Effector memory CD8-positive, alpha-beta T cell (primary cell): ENCODE measurements around the gene PPP1R2.
"Not testable (repeated sequence)": the region's sequence is repeated elsewhere in the genome, so short reads cannot be mapped to it uniquely, and the experiment has no call there.

Experiments
- ATAC-seq: fragments of 150-1000 bp; cut with Tn5 transposase; replicated peaks from 2 replicates; pipeline ENCODE4 v1.10.0; 2021; ENCODE audit warnings: mild to moderate bottlenecking, moderate library complexity
- DNase-seq, 3 experiments: peaks; one replicate each; pipeline ENCODE4 v3.0.0; 2021
- H3K27ac Mint-ChIP-seq, 2 donors: one replicate each; pipeline ENCODE4 v1.8.0; 2022; ENCODE audit warnings: mild to moderate bottlenecking in 2 of 2, mixed read lengths in 2 of 2, moderate library complexity in 2 of 2
- H3K27me3 Mint-ChIP-seq, 2 donors: one replicate each; pipeline ENCODE4 v1.8.0; 2022; ENCODE audit warnings: mixed read lengths in 2 of 2
- H3K36me3 Mint-ChIP-seq: one replicate; pipeline ENCODE4 v1.8.0; 2022; ENCODE audit warnings: mild to moderate bottlenecking, moderate library complexity, mixed read lengths; ENCODE audit not compliant: insufficient read depth
- H3K4me1 Mint-ChIP-seq, 2 donors: one replicate each; pipeline ENCODE4 v1.8.0; 2022; ENCODE audit warnings: low read depth in 2 of 2, mixed read lengths in 2 of 2
- H3K4me3 Mint-ChIP-seq, 2 donors: one replicate each; pipeline ENCODE4 v1.8.0; 2022; ENCODE audit warnings: mild to moderate bottlenecking in 2 of 2, mixed read lengths in 2 of 2, moderate library complexity in 2 of 2
- H3K9me3 Mint-ChIP-seq, 2 donors: one replicate each; pipeline ENCODE4 v1.8.0; 2022; ENCODE audit warnings: mixed read lengths in 2 of 2
- total RNA-seq, 9 experiments: gene quantifications; one replicate each; lab custom pipeline; 2026; lab: John Stamatoyannopoulos, UW

Gene PPP1R2
- total RNA-seq, result 97.0 to 206 (median 140) reads per million in 9 experiments

DNA sequence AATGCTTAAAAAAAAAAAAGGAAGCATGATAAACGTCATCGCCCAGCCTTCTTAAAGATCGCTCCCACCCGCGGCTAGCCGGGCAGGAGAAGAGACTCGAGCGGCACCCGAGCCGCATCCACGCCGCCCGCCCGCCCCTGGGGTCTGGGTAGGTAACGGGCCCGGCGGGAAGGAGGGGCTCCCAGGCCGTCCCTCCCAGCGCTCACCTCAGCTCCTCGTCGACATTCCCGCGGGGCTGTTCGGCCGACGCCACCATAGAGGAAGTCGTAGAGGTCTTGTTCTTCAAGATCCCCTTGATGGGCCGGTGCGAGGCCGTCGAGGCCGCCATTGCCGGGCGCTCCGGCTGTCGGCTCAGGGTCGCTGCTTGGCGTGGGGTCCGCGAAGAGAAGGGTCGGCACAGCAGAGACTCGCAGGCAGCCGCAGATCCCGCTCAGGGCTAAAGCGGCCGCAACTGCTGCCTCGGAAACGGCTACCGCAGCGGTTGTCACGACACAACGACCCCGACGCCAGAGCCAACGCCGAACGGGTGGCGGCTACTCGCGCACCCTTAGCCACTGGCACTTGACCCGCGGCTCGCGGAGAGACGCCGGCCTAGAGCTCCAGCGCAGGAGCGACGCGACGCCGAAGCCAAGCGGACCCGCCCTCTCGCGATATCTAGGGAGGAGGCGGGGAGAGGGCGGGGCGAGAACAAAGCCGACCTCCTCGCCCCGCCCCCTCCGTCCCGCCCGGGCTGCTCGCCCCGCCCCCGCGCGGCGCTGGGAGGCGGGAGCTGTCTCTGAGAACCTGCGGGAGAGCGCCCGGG lies at the start of gene PPP1R2:
Gene PPP1R2, minus strand, starts transcription at position 628 of the 802 bp plus-strand sequence. Its CDS starts 300 bp downstream, at position 328.
- peak; percentile 84 for ATAC-seq
- peak within 1 kb of the TSS; percentile 94 to 97 for H3K27ac Mint-ChIP-seq
- no peaks in the 10 kb centered on the region for H3K9me3 Mint-ChIP-seq
- H3K36me3 Mint-ChIP-seq, result peaks cover 37% of the 10 kb centered on the region
- H3K27me3 Mint-ChIP-seq, result no peaks in the 10 kb centered on the region
- H3K4me3 Mint-ChIP-seq, result peak within 1 kb of the TSS; percentile 92 to 93
- peaks cover 64 to 78% of the 10 kb centered on the region in 2 donors for H3K4me1 Mint-ChIP-seq
- peak; percentile 88 for DNase-seq

DNA sequence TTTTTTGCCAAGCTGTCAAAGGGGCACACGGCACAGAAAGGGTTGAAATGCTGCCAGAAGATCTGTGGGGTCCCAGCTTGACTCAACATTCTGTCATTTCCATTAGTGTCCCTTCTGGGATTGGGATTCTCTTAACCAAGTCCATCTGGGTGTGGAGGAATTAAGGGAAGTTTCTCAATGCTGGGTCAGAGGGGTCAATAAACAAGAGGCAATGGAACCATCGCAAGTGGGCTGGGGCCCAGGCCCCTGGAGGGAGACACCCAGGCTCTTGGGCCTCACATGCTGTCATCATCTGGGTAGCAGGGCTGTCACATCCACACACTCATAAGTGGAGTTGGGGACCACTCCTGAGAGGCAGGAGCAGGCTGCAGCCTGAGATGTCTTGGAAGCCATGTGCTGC lies 48.7 kb upstream of the PPP1R2 start:
- no peaks in the 10 kb centered on the region for H3K9me3 Mint-ChIP-seq
- H3K36me3 Mint-ChIP-seq, result no peaks in the 10 kb centered on the region
- H3K27ac Mint-ChIP-seq, result no peak overlapping the region
- DNase-seq, result no peak
- H3K4me1 Mint-ChIP-seq, result no peaks in the 10 kb centered on the region
- no peak for ATAC-seq
- no peaks in the 10 kb centered on the region for H3K27me3 Mint-ChIP-seq
- no peak overlapping the region for H3K4me3 Mint-ChIP-seq

- Mint-ChIP-seq H3K27ac (no peak overlapping the region), H3K27me3 (no peaks in the 10 kb centered on the region), H3K9me3 (no peaks in the 10 kb centered on the region), H3K36me3 (no peaks in the 10 kb centered on the region), H3K4me3 (no peak overlapping the region), H3K4me1 (peaks cover 0 to 2% of the 10 kb centered on the region in 2 donors)
- DNase-seq, result no peak
- no peak for ATAC-seq
Observed at GRCh38 chr3:195591220-195591619, 48.1 kb upstream of the PPP1R2 start.

DNA sequence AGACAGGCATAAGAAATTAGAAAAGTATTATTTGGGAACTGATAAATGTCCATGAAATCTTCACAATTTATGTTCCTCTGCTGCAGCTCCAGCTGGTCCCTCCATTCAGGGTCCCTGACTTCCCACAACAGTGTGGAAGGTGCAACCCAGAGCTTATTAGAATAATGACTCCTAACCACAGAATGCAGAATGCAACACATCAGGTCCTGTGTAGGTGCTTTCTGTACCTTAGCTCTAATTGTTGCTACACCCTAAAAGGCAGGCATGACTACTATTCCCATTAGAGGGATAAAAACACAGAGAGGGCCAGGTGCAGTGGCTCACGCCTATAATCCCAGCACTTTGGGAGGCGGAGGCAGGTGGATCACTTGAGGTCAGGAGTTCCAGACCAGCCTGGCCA lies 47.3 kb upstream of the PPP1R2 start:
- not testable (repeated sequence) for DNase-seq, ATAC-seq, H3K9me3 Mint-ChIP-seq

GRCh38 chr3:195589796-195590195 lies 46.7 kb upstream of the PPP1R2 start:
- H3K4me1 Mint-ChIP-seq, DNase-seq, H3K9me3 Mint-ChIP-seq, H3K4me3 Mint-ChIP-seq, H3K27me3 Mint-ChIP-seq, H3K36me3 Mint-ChIP-seq, H3K27ac Mint-ChIP-seq, ATAC-seq: not testable (repeated sequence)

More for the DNA sequence above, 47.3 kb upstream of the PPP1R2 start:
- H3K36me3 Mint-ChIP-seq, H3K4me3 Mint-ChIP-seq, H3K27ac Mint-ChIP-seq, H3K4me1 Mint-ChIP-seq, H3K27me3 Mint-ChIP-seq: not testable (repeated sequence)

DNA sequence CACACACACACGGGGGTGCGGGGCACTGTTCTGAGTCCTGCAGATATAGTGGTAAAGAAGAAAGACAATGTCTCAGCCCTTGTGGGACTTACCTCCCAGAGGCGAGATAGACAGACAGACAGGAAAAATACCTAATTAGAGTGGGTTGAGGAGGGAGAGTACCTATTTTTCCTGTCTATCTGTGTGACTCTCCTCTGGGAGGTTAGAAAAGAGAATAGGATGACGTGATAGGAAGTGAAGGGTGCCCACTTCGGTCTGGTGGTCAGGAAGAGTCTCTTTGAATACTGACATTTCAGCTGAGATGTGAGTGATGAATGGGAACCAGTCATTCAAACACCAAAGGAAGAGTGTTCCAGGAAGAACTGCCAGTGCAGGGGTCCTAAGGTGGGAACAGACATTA lies 44.7 kb upstream of the PPP1R2 start:
- no peaks in the 10 kb centered on the region for H3K9me3 Mint-ChIP-seq
- no peak overlapping the region for H3K27ac Mint-ChIP-seq
- H3K36me3 Mint-ChIP-seq, result no peaks in the 10 kb centered on the region
- DNase-seq (no peak), ATAC-seq (no peak)
- H3K4me1 Mint-ChIP-seq, result peaks cover 0 to 2% of the 10 kb centered on the region in 2 donors
- no peak overlapping the region for H3K4me3 Mint-ChIP-seq
- no peaks in the 10 kb centered on the region for H3K27me3 Mint-ChIP-seq

DNA sequence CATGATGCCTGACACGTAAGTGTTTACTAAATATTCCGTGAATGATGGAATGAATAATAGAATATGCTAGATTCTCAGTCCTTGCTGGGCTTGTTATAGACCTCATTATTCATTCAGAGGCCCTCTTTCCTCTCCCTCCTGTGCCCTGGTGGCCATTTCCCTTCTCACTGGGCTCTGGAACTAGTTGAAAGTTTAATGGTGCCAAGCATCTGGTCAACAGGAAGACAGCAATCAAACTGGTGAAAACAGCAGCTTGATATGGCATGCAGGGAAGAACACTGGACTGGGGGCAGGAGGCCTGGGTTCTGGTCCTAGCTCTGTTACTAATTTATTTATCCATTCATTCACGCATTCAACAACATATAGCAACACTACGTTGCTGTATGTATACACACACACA lies 44.3 kb upstream of the PPP1R2 start:
- Mint-ChIP-seq H3K9me3 (no peaks in the 10 kb centered on the region), H3K4me1 (peaks cover 0 to 2% of the 10 kb centered on the region in 2 donors), H3K4me3 (no peak overlapping the region), H3K27ac (no peak overlapping the region), H3K36me3 (no peaks in the 10 kb centered on the region), H3K27me3 (no peaks in the 10 kb centered on the region)
- no peak for ATAC-seq
- DNase-seq, result no peak

DNA sequence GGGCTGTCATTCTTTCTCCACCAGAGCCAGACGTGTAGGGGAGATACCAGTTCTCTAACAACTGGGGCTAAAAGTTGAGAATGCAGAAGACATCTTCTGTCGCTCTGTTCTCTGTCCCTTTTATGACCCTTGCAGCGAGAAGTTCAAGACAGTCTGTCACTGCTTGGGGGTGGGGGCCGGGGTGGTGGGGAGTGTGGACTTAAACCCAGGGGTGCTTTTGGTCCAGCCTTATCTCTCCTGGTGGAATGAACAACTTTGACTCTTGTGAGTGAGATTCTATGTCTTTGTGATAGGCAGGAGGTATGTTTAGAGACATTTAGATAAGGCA lies 41.4 kb upstream of the PPP1R2 start:
- ATAC-seq, result no peak
- H3K27me3 Mint-ChIP-seq, result no peaks in the 10 kb centered on the region

DNA sequence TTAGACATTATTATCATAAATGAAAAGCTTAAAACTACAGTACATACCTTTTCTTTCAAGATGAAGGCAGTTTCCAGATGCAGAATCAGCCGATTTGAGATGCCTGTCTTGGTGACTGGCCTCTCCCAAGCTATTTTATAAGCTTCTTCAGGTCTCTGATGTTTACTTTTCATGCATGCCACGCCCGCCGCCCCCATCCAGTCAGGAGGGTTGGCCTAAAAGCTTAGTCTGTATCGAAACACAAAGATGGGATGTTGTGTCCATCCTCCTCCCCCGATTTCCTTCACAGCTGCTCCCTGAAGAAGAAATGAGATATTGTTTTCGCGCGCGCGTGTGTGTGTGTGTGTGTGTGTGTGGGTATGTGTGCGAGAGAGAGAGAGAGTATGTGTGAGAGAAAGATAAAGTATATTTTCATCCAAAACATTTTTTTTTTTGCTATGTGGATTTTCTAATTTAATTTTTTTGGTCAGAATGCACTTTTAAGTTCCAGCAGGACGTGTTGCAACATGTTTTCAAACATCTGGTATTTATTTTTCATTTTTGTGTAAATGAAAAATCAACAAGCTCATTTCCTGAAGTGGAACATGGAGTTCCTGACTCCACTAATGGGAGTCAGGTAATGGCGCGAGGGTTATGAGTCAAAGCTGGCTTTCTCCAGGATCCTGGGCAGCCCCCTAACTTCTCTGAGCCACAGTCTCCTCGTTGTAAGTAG lies 40.9 kb upstream of the PPP1R2 start, which contains the start of gene APOD:
Gene APOD, minus strand, starts transcription at position 110 of the 712 bp plus-strand sequence. CDS start 4,479 bp downstream, outside the sequence.
- Mint-ChIP-seq H3K4me1 (peaks cover 0 to 3% of the 10 kb centered on the region in 2 donors), H3K27ac (no peak within 1 kb of the TSS)
- no peak for ATAC-seq

More for the DNA sequence above, 41.4 kb upstream of the PPP1R2 start:
- Mint-ChIP-seq H3K27ac (no peak overlapping the region), H3K36me3 (no peaks in the 10 kb centered on the region), H3K4me1 (peaks cover 0 to 2% of the 10 kb centered on the region in 2 donors), H3K4me3 (no peak overlapping the region), H3K9me3 (no peaks in the 10 kb centered on the region)
- DNase-seq, result no peak

GRCh38 chr3:195582947-195583346 lies 39.8 kb upstream of the PPP1R2 start:
- no peak overlapping the region for H3K4me3 Mint-ChIP-seq
- no peak overlapping the region for H3K27ac Mint-ChIP-seq
- H3K27me3 Mint-ChIP-seq, result no peaks in the 10 kb centered on the region

More for the DNA sequence above, 40.9 kb upstream of the PPP1R2 start, which contains the start of gene APOD:
- Mint-ChIP-seq H3K27me3 (no peaks in the 10 kb centered on the region), H3K9me3 (no peaks in the 10 kb centered on the region), H3K36me3 (no peaks in the 10 kb centered on the region), H3K4me3 (no peak within 1 kb of the TSS)
- no peak for DNase-seq

GRCh38 chr3:195580744-195581443 lies 37.8 kb upstream of the PPP1R2 start:
- H3K4me3 Mint-ChIP-seq, result no peak overlapping the region
- no peaks in the 10 kb centered on the region for H3K36me3 Mint-ChIP-seq

More at GRCh38 chr3:195582947-195583346, 39.8 kb upstream of the PPP1R2 start:
- DNase-seq (no peak), ATAC-seq (no peak)
- Mint-ChIP-seq H3K9me3 (no peaks in the 10 kb centered on the region), H3K36me3 (no peaks in the 10 kb centered on the region), H3K4me1 (peaks cover 0 to 5% of the 10 kb centered on the region in 2 donors)

DNA sequence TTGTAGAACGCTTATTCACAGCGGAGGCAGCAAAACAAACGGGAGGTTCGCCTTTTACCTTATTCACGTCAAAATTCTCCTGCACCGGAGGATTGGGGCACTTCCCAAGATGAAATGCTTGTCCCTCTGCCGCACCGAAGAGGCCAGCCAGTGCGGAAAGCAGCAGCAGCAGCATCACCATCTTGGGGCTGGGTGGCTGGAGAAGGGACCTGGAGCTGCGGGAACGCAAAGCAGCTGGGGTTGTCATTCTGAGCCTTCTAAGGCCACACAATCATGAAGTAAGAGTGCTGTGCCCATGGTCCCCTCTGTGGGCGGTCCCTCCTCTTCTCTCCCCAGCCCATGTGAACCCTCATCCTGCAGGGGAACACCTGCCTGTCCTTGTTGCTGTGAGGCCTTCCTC lies 36.2 kb upstream of the PPP1R2 start:
- H3K4me3 Mint-ChIP-seq, result no peak overlapping the region
- no peaks in the 10 kb centered on the region for H3K9me3 Mint-ChIP-seq
- no peaks in the 10 kb centered on the region for H3K27me3 Mint-ChIP-seq
- DNase-seq (no peak), ATAC-seq (no peak)
- no peaks in the 10 kb centered on the region for H3K36me3 Mint-ChIP-seq
- H3K4me1 Mint-ChIP-seq, result peaks cover 0 to 3% of the 10 kb centered on the region in 2 donors
- H3K27ac Mint-ChIP-seq, result no peak overlapping the region

More at GRCh38 chr3:195580744-195581443, 37.8 kb upstream of the PPP1R2 start:
- DNase-seq (no peak), ATAC-seq (no peak)
- Mint-ChIP-seq H3K27ac (no peak overlapping the region), H3K9me3 (no peaks in the 10 kb centered on the region), H3K4me1 (peaks cover 0 to 3% of the 10 kb centered on the region in 2 donors), H3K27me3 (no peaks in the 10 kb centered on the region)

DNA sequence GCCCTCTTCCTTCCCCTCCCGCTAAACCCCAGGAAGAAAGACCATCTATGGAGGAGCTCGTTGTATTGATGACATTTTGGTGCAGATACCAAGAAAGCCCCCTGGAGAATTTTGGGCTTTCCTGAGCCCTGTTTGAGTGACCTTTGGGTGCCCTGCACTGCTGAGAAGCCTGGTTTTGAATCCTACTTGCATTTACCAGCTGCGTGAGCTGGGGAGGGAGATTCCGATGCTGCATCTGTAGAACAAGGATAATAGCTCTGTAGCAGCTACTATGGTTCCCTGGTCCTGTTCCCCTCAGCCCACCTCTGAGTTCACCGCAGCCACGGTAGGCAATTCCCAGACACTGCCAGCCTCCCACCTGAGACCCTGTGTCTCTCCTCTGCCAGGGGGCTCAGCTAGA lies 35.4 kb upstream of the PPP1R2 start:
- H3K4me1 Mint-ChIP-seq, result peaks cover 0 to 3% of the 10 kb centered on the region in 2 donors
- H3K9me3 Mint-ChIP-seq, result no peaks in the 10 kb centered on the region
- H3K27ac Mint-ChIP-seq, result no peak overlapping the region
- no peaks in the 10 kb centered on the region for H3K36me3 Mint-ChIP-seq
- H3K27me3 Mint-ChIP-seq, result no peaks in the 10 kb centered on the region
- no peak overlapping the region for H3K4me3 Mint-ChIP-seq
- no peak for ATAC-seq
- no peak for DNase-seq
